H9 (cell line): ENCODE results near the gene TLR8. TPM values are rescaled to one million over a fixed set of nuclear protein-coding genes. Genes with fewer than 3 reads are reported as not detected.

ENCODE experiments used
- DNase-seq: peaks from one replicate; pipeline ENCODE4 v3.0.0-alpha.2; 2017
- H2AFZ ChIP-seq: one replicate; pipeline ENCODE4 v1.6.1; 2013; ENCODE audit warnings: mild to moderate bottlenecking, low read length, control low read depth, moderate library complexity
- H2AK5ac ChIP-seq: 2 replicates; pipeline ENCODE4 v1.6.1; 2013; ENCODE audit warnings: low read length, control low read depth, mixed read lengths; ENCODE audit not compliant: insufficient read length
- H2BK120ac ChIP-seq: one replicate; pipeline ENCODE4 v1.6.1; 2013; ENCODE audit warnings: low read depth, mild to moderate bottlenecking, low read length, control low read depth, inconsistent platforms; ENCODE audit not compliant: poor library complexity, severe bottlenecking
- H2BK12ac ChIP-seq: 2 replicates; pipeline ENCODE4 v1.6.1; 2013; ENCODE audit warnings: low read length, control low read depth, mixed read lengths, low read depth; ENCODE audit not compliant: insufficient read length
- H2BK15ac ChIP-seq: 2 replicates; pipeline ENCODE4 v1.6.1; 2013; ENCODE audit warnings: low read depth, low read length, control low read depth
- H2BK20ac ChIP-seq: one replicate; pipeline ENCODE4 v1.6.1; 2013; ENCODE audit warnings: low read depth, mild to moderate bottlenecking, low read length, control low read depth, inconsistent platforms; ENCODE audit not compliant: poor library complexity, severe bottlenecking
- H2BK5ac ChIP-seq: 2 replicates; pipeline ENCODE4 v1.6.1; 2013; ENCODE audit warnings: low read length, control low read depth, mixed read lengths; ENCODE audit not compliant: insufficient read length
- H3K14ac ChIP-seq: 2 replicates; pipeline ENCODE4 v1.6.1; 2013; ENCODE audit warnings: low read length, control low read depth; ENCODE audit not compliant: insufficient read depth
- H3K18ac ChIP-seq: 2 replicates; pipeline ENCODE4 v1.6.1; 2013; ENCODE audit warnings: low read depth, mild to moderate bottlenecking, mixed read lengths, low read length, control low read depth; ENCODE audit not compliant: insufficient read length
- H3K23ac ChIP-seq: 2 replicates; pipeline ENCODE4 v1.6.1; 2013; ENCODE audit warnings: low read length, control low read depth, mixed read lengths, low read depth; ENCODE audit not compliant: insufficient read length
- H3K23me2 ChIP-seq: 2 replicates; pipeline ENCODE4 v1.6.1; 2013; ENCODE audit warnings: low read depth, mild to moderate bottlenecking, mixed read lengths, low read length, control low read depth; ENCODE audit not compliant: insufficient read length, poor library complexity, severe bottlenecking
- H3K27ac ChIP-seq: 2 replicates; pipeline ENCODE4 v1.5.1; 2013; ENCODE audit warnings: low read length, control low read depth, mixed read lengths, low read depth; ENCODE audit not compliant: insufficient read length
- H3K27me3 ChIP-seq: 2 replicates; pipeline ENCODE4 v1.6.1; 2013; ENCODE audit warnings: low read length, control low read depth, inconsistent platforms; ENCODE audit not compliant: insufficient read depth
- H3K4ac ChIP-seq: 2 replicates; pipeline ENCODE4 v1.6.1; 2013; ENCODE audit warnings: low read depth, mild to moderate bottlenecking, control low read depth, inconsistent platforms, low read length, moderate library complexity
- H3K4me1 ChIP-seq: 2 replicates; pipeline ENCODE4 v1.6.1; 2013; ENCODE audit warnings: low read length, control low read depth, inconsistent platforms; ENCODE audit not compliant: insufficient read depth
- H3K4me2 ChIP-seq: 2 replicates; pipeline ENCODE4 v1.6.1; 2013; ENCODE audit warnings: low read length, control low read depth, mixed read lengths; ENCODE audit not compliant: insufficient read length, insufficient read depth
- H3K56ac ChIP-seq: 2 replicates; pipeline ENCODE4 v1.6.1; 2013; ENCODE audit warnings: low read depth, mild to moderate bottlenecking, mixed read lengths, low read length, control low read depth; ENCODE audit not compliant: insufficient read length
- H3K79me1 ChIP-seq: 2 replicates; pipeline ENCODE4 v1.6.1; 2013; ENCODE audit warnings: low read depth, mild to moderate bottlenecking, moderate library complexity, low read length, control low read depth, inconsistent platforms; ENCODE audit not compliant: insufficient read depth, poor library complexity, severe bottlenecking
- H3K79me2 ChIP-seq: 2 replicates; pipeline ENCODE4 v1.6.1; 2013; ENCODE audit warnings: low read length, control low read depth, inconsistent platforms; ENCODE audit not compliant: insufficient read depth
- H3K9ac ChIP-seq: 2 replicates; pipeline ENCODE4 v1.6.1; 2013; ENCODE audit warnings: low read length, control low read depth, mixed read lengths; ENCODE audit not compliant: insufficient read length; ENCODE audit errors: extremely low read depth
- H3K9me3 ChIP-seq: one replicate; pipeline ENCODE4 v1.6.1; 2013; ENCODE audit warnings: low read depth, low read length, inconsistent platforms; ENCODE audit not compliant: control insufficient read depth
- H3T11ph ChIP-seq: one replicate; pipeline ENCODE4 v1.6.1; 2013; ENCODE audit warnings: mild to moderate bottlenecking, low read length, control low read depth, inconsistent platforms
- H4K20me1 ChIP-seq: one replicate; pipeline ENCODE4 v1.6.1; 2013; ENCODE audit not compliant: control insufficient read depth, insufficient read length, insufficient read depth
- H4K5ac ChIP-seq: 2 replicates; pipeline ENCODE4 v1.6.1; 2013; ENCODE audit warnings: low read depth, mild to moderate bottlenecking, mixed read lengths, low read length, control low read depth; ENCODE audit not compliant: insufficient read length
- H4K8ac ChIP-seq: replicated peaks from 2 replicates; pipeline ENCODE4 v1.6.1; 2013; ENCODE audit warnings: low read length, control low read depth, mixed read lengths, low read depth; ENCODE audit not compliant: insufficient read length
- H4K91ac ChIP-seq: 2 replicates; pipeline ENCODE4 v1.6.1; 2013; ENCODE audit warnings: low read depth, mild to moderate bottlenecking, moderate library complexity, mixed read lengths, low read length, control low read depth; ENCODE audit not compliant: insufficient read length
- H3K27ac Mint-ChIP-seq, 3 experiments: 2 replicates in 2 of 3; 3 replicates in 1 of 3; pipeline ENCODE4 v1.8.0; 2020 to 2021; ENCODE audit warnings: mixed read lengths in 3 of 3, mild to moderate bottlenecking in 1 of 3, moderate library complexity in 1 of 3
- H3K27me3 Mint-ChIP-seq: 2 replicates; pipeline ENCODE4 v1.8.0; 2021; ENCODE audit warnings: low read depth, mild to moderate bottlenecking, moderate library complexity, mixed read lengths
- H3K36me3 Mint-ChIP-seq, 3 experiments: 2 replicates in 2 of 3; 3 replicates in 1 of 3; pipeline ENCODE4 v1.8.0; 2020 to 2021; ENCODE audit warnings: low read depth in 3 of 3, mixed read lengths in 3 of 3; ENCODE audit not compliant: insufficient read depth in 1 of 3
- H3K4me1 Mint-ChIP-seq, 2 experiments: 2 replicates each; pipeline ENCODE4 v1.8.0; 2020; ENCODE audit warnings: mixed read lengths in 2 of 2
- H3K4me3 Mint-ChIP-seq, 2 experiments: 2 replicates in 1 of 2; 3 replicates in 1 of 2; pipeline ENCODE4 v1.8.0; 2020 to 2021; ENCODE audit warnings: mild to moderate bottlenecking in 2 of 2, mixed read lengths in 2 of 2, moderate library complexity in 1 of 2
- H3K9me3 Mint-ChIP-seq, 2 experiments: 2 replicates in 1 of 2; 3 replicates in 1 of 2; pipeline ENCODE4 v1.8.0; 2020; ENCODE audit warnings: mild to moderate bottlenecking in 2 of 2, mixed read lengths in 2 of 2, moderate library complexity in 1 of 2
- CTCF ChIP-seq: fragments of 200-600 bp; sonication (generic); conservative IDR thresholded peaks from 3 replicates; pipeline ENCODE4 v1.8.0; 2021; ENCODE audit warnings: antibody characterized with exemption, mild to moderate bottlenecking
- WGBS: extraction: QIAGEN DNeasy Blood & Tissue Kit; methylation state at CpG from one replicate; pipeline ENCODE4 v1.1.7; 2013; ENCODE audit warnings: missing lambda C conversion rate, low lambda C conversion rate, mixed read lengths; ENCODE audit not compliant: insufficient read length; ENCODE audit errors: extremely low coverage; 5-methylcytosine and 5-hydroxymethylcytosine counted together
- total RNA-seq: library from RNA; stranded (reverse); gene quantifications from 2 replicates; pipeline ENCODE4 v1.2.1, GENCODE V29; 2021

Gene TLR8
- total RNA-seq, 1 experiment from 2014 or later: not detected

- H2BK15ac ChIP-seq: no peak overlapping the region
- no CpG with 5 or more reads among the region's 8 CpGs for WGBS
Observed at GRCh38 chrX:12919620-12920019, 13.2 kb downstream of the TLR8 start.

More at GRCh38 chrX:12919620-12920019, 13.2 kb downstream of the TLR8 start:
- H3K9me3 Mint-ChIP-seq: peaks cover 67 to 68% of the 10 kb centered on the region in 2 experiments
- Histone ChIP-seq H2BK5ac (no peak overlapping the region), H3K23me2 (no peaks in the 10 kb centered on the region), H3K4me1 (no peaks in the 10 kb centered on the region), H3K56ac (no peak overlapping the region), H3K79me2 (no peaks in the 10 kb centered on the region), H3K23ac (no peak overlapping the region), H3K79me1 (no peaks in the 10 kb centered on the region), H3K27me3 (no peaks in the 10 kb centered on the region), H3K18ac (no peak overlapping the region), H3K4me2 (no peak overlapping the region), H3K9me3 (no peaks in the 10 kb centered on the region), H2AFZ (no peak overlapping the region), H3K4ac (no peak overlapping the region), H4K20me1 (no peaks in the 10 kb centered on the region), H3T11ph (no peak overlapping the region), H4K5ac (no peak overlapping the region), H2AK5ac (no peak overlapping the region), H3K9ac (no peak overlapping the region), H3K27ac (no peak overlapping the region), H4K91ac (no peak overlapping the region), H4K8ac (no peak overlapping the region), H2BK120ac (no peak overlapping the region), H2BK12ac (no peak overlapping the region), H2BK20ac (no peak overlapping the region), H3K14ac (no peak overlapping the region)
- H3K36me3 Mint-ChIP-seq: peaks cover 0 to 4% (median 1%) of the 10 kb centered on the region in 3 experiments; a peak in 1 of 7 replicates
- H3K27me3 Mint-ChIP-seq: peaks cover 3% of the 10 kb centered on the region
- no peak overlapping the region for H3K27ac Mint-ChIP-seq
- no peak overlapping the region for H3K4me3 Mint-ChIP-seq
- DNase-seq: no peak
- H3K4me1 Mint-ChIP-seq: 0 out of 4 replicates have a peak, but pooled peaks cover 0 to 2% of the 10 kb centered on the region in 2 experiments
- no peak for TF ChIP-seq CTCF
